NT2/D1 (cell line): Measurements from ENCODE around the gene HPCA.

Experiments
- DNase-seq: peaks from one replicate; pipeline ENCODE4 v3.0.0-alpha.2; 2011; ENCODE audit warnings: low read depth, low spot score
- H3K27me3 ChIP-seq: 2 replicates; pipeline ENCODE4 v1.6.0; 2011; ENCODE audit warnings: mild to moderate bottlenecking; ENCODE audit not compliant: insufficient read length, insufficient read depth
- H3K36me3 ChIP-seq: 2 replicates; pipeline ENCODE4 v1.6.1; 2011; ENCODE audit warnings: mild to moderate bottlenecking, low read length, mixed read lengths; ENCODE audit not compliant: insufficient read depth, insufficient read length
- H3K4me1 ChIP-seq: 2 replicates; pipeline ENCODE4 v1.5.1; 2011; ENCODE audit not compliant: insufficient read depth, insufficient read length
- H3K4me3 ChIP-seq: 2 replicates; pipeline ENCODE4 v1.5.1; 2011; ENCODE audit warnings: low read depth; ENCODE audit not compliant: insufficient read length
- H3K9ac ChIP-seq: 2 replicates; pipeline ENCODE4 v1.6.0; 2011; ENCODE audit warnings: low read depth; ENCODE audit not compliant: insufficient read length
- H3K9me3 ChIP-seq: 2 replicates; pipeline ENCODE4 v1.5.1; 2011; ENCODE audit warnings: mild to moderate bottlenecking, low read length; ENCODE audit not compliant: insufficient read depth
- SUZ12 ChIP-seq: IDR thresholded peaks from 2 replicates; pipeline ENCODE4 v1.6.1; 2011; ENCODE audit not compliant: insufficient read length, insufficient read depth; ENCODE audit errors: extremely low read depth
- YY1 ChIP-seq: IDR thresholded peaks from 2 replicates; pipeline ENCODE4 v1.6.1; 2011; ENCODE audit not compliant: insufficient read length, insufficient read depth
- ZNF274 ChIP-seq: IDR thresholded peaks from 2 replicates; pipeline ENCODE4 v1.6.1; 2011; ENCODE audit warnings: mild to moderate bottlenecking, low read depth, low read length

Gene HPCA

GRCh38 chr1:32931760-32932159 lies 45.5 kb downstream of the HPCA start:
- H3K9ac ChIP-seq = no peak overlapping the region
- DNase-seq = no peak
- H3K4me3 ChIP-seq = no peak overlapping the region
- H3K36me3 ChIP-seq = peaks cover 15% of the 10 kb centered on the region
- H3K4me1 ChIP-seq = no peaks in the 10 kb centered on the region
- peaks cover 7% of the 10 kb centered on the region; the same call in 1 of the 2 replicates for H3K9me3 ChIP-seq
- TF ChIP-seq SUZ12 (no peak), YY1 (no peak), ZNF274 (no peak)
- peaks cover 19% of the 10 kb centered on the region for H3K27me3 ChIP-seq

GRCh38 chr1:32933742-32934322 lies 47.5 kb downstream of the HPCA start:
- TF ChIP-seq YY1 (no peak), SUZ12 (no peak), ZNF274 (no peak)

GRCh38 chr1:32934535-32934934 lies 48.2 kb downstream of the HPCA start:
- TF ChIP-seq YY1 = no peak
- TF ChIP-seq SUZ12 = no peak
- no peak for TF ChIP-seq ZNF274
- H3K4me1 ChIP-seq = no peaks in the 10 kb centered on the region
- no peak for DNase-seq
- no peak overlapping the region for H3K9ac ChIP-seq
- no peak overlapping the region for H3K4me3 ChIP-seq
- H3K9me3 ChIP-seq = no peaks in the 10 kb centered on the region
- H3K27me3 ChIP-seq = no peaks in the 10 kb centered on the region
- peaks cover 29% of the 10 kb centered on the region for H3K36me3 ChIP-seq

More at GRCh38 chr1:32933742-32934322, 47.5 kb downstream of the HPCA start:
- H3K4me3 ChIP-seq = no peak overlapping the region
- H3K9ac ChIP-seq = peak overlapping the region; percentile 21
- H3K36me3 ChIP-seq = peaks cover 29% of the 10 kb centered on the region
- H3K27me3 ChIP-seq = no peaks in the 10 kb centered on the region
- DNase-seq = no peak
- H3K4me1 ChIP-seq = no peaks in the 10 kb centered on the region
- H3K9me3 ChIP-seq = no peaks in the 10 kb centered on the region

GRCh38 chr1:32937061-32937460 lies 50.8 kb downstream of the HPCA start:
- H3K36me3 ChIP-seq = peaks cover 49% of the 10 kb centered on the region
- no peak overlapping the region for H3K4me3 ChIP-seq
- no peak overlapping the region for H3K9ac ChIP-seq
- H3K9me3 ChIP-seq = no peaks in the 10 kb centered on the region
- peaks cover under 1% of the 10 kb centered on the region for H3K4me1 ChIP-seq
- H3K27me3 ChIP-seq = no peaks in the 10 kb centered on the region
- DNase-seq = no peak
- TF ChIP-seq YY1 (no peak), SUZ12 (no peak), ZNF274 (no peak)

GRCh38 chr1:32939655-32940371 lies 53.5 kb downstream of the HPCA start:
- no peak overlapping the region for H3K4me3 ChIP-seq
- H3K36me3 ChIP-seq = peaks cover 72% of the 10 kb centered on the region
- H3K9ac ChIP-seq = no peak overlapping the region
- H3K9me3 ChIP-seq = no peaks in the 10 kb centered on the region
- no peaks in the 10 kb centered on the region for H3K27me3 ChIP-seq
- no peak for TF ChIP-seq YY1
- no peak for TF ChIP-seq ZNF274
- TF ChIP-seq SUZ12 = no peak
- DNase-seq = no peak
- H3K4me1 ChIP-seq = peaks cover 4% of the 10 kb centered on the region

- Histone ChIP-seq H3K4me1 (peaks cover 4% of the 10 kb centered on the region), H3K9me3 (no peaks in the 10 kb centered on the region), H3K4me3 (no peak overlapping the region), H3K36me3 (peaks cover 73% of the 10 kb centered on the region), H3K9ac (no peak overlapping the region), H3K27me3 (no peaks in the 10 kb centered on the region)
- TF ChIP-seq SUZ12 (no peak), YY1 (no peak), ZNF274 (no peak)
- no peak for DNase-seq
Measured at GRCh38 chr1:32944180-32944579, 57.9 kb downstream of the HPCA start.
